K562 (cell line): ENCODE measurements around the gene ZNF655. TPM values are rescaled to one million over a fixed set of nuclear protein-coding genes. Genes with fewer than 3 reads are reported as not detected.

Source experiments
- ARID1B ChIP-seq: fragments of 450-650 bp; IDR thresholded peaks from 2 replicates; pipeline ENCODE4 v1.6.1; 2016; ENCODE audit warnings: antibody characterized with exemption, mild to moderate bottlenecking, inconsistent platforms
- C11orf30 ChIP-seq: fragments of 450-650 bp; IDR thresholded peaks from 2 replicates; pipeline ENCODE4 v1.6.1; 2016; ENCODE audit warnings: low read depth, mild to moderate bottlenecking
- CAMTA2 ChIP-seq: fragments of 250-450 bp; sonication (Bioruptor Pico); conservative IDR thresholded peaks from 2 replicates; pipeline ENCODE4 v1.5.1; 2022
- CBX3 ChIP-seq, 2 experiments: IDR thresholded peaks; 1 replicate in 1 of 2; 2 replicates in 1 of 2; pipeline ENCODE4 v1.6.1; 2012; ENCODE audit warnings: inconsistent platforms in 2 of 2, low read length in 2 of 2, borderline replicate concordance in 1 of 2, control low read depth in 1 of 2
- CREBBP ChIP-seq: IDR thresholded peaks from one replicate; pipeline ENCODE4 v1.6.1; 2012; ENCODE audit warnings: low read depth, mild to moderate bottlenecking, control low read depth, inconsistent platforms, low read length
- CTBP1 ChIP-seq: fragments of 450-650 bp; IDR thresholded peaks from 2 replicates; pipeline ENCODE4 v1.6.1; 2016; ENCODE audit warnings: borderline replicate concordance
- DIDO1 ChIP-seq: fragments of 450-650 bp; IDR thresholded peaks from 2 replicates; pipeline ENCODE4 v1.6.1; 2016; ENCODE audit warnings: low read depth, missing biosample characterization, missing genetic modification characterization
- DMBX1 ChIP-seq: fragments of 250-450 bp; sonication (Bioruptor Pico); IDR thresholded peaks from 2 replicates; pipeline ENCODE4 v1.8.0; 2022; ENCODE audit warnings: inconsistent platforms, mild to moderate bottlenecking, moderate library complexity, borderline replicate concordance
- FOXA3 ChIP-seq, 2 experiments: fragments of 450-650 bp in 1 of 2; sonication (generic) in 1 of 2; formaldehyde crosslinking; IDR thresholded peaks in 1 of 2; conservative IDR thresholded peaks in 1 of 2; 2 replicates each; pipeline versions ENCODE4 v1.4.0 to v1.8.0; 2020 to 2022; ENCODE audit warnings: mild to moderate bottlenecking in 2 of 2, missing genetic modification reagents in 1 of 2
- GATAD2A ChIP-seq: fragments of 450-650 bp; IDR thresholded peaks from 2 replicates; pipeline ENCODE4 v1.6.1; 2017
- HCFC1 ChIP-seq: IDR thresholded peaks from 2 replicates; pipeline ENCODE4 v1.6.1; 2012; ENCODE audit warnings: low read depth, low read length, improper control_type of control experiment
- NFRKB ChIP-seq: fragments of 450-650 bp; IDR thresholded peaks from 2 replicates; pipeline ENCODE4 v1.6.1; 2016; ENCODE audit warnings: low read depth
- RBM25 ChIP-seq: fragments of 200-400 bp; formaldehyde crosslinking; IDR thresholded peaks from 2 replicates; pipeline ENCODE4 v1.6.1; 2018; ENCODE audit warnings: low read length, low read depth, moderate library complexity; ENCODE audit not compliant: severe bottlenecking
- SMARCA5 ChIP-seq: fragments of 450-650 bp; IDR thresholded peaks from 2 replicates; pipeline ENCODE4 v1.6.1; 2016
- SMARCB1 ChIP-seq: IDR thresholded peaks from 2 replicates; pipeline ENCODE4 v1.6.1; 2011; ENCODE audit warnings: improper control_type of control experiment, low read depth; ENCODE audit not compliant: insufficient read length
- TCF3 ChIP-seq: sonication (generic); formaldehyde crosslinking; IDR thresholded peaks from 2 replicates; pipeline ENCODE4 v1.4.0; 2020; ENCODE audit warnings: mild to moderate bottlenecking, missing genetic modification reagents
- TRIM24 ChIP-seq, 2 experiments: fragments of 450-650 bp; IDR thresholded peaks; 2 replicates each; pipeline ENCODE4 v1.6.1; 2016
- TRIM28 ChIP-seq: fragments of 450-650 bp; IDR thresholded peaks from 2 replicates; pipeline ENCODE4 v1.6.1; 2017
- YBX1 ChIP-seq: fragments of 450-650 bp; IDR thresholded peaks from 2 replicates; pipeline ENCODE4 v1.7.1; 2016; ENCODE audit warnings: mild to moderate bottlenecking
- ZC3H8 ChIP-seq: fragments of 450-650 bp; IDR thresholded peaks from 2 replicates; pipeline ENCODE4 v1.6.1; 2017
- ZEB2 ChIP-seq: fragments of 450-650 bp; IDR thresholded peaks from 2 replicates; pipeline ENCODE4 v1.6.1; 2016
- ZNF23 ChIP-seq: fragments of 250-450 bp; sonication (Bioruptor Pico); IDR thresholded peaks from 2 replicates; pipeline ENCODE4 v1.4.0; 2020; ENCODE audit warnings: mild to moderate bottlenecking
- ZNF263 ChIP-seq: sonication (generic); formaldehyde crosslinking; IDR thresholded peaks from 2 replicates; pipeline ENCODE4 v1.8.0; 2022; ENCODE audit warnings: mild to moderate bottlenecking, missing genetic modification reagents, borderline replicate concordance
- ZNF324 ChIP-seq: fragments of 250-450 bp; sonication (Bioruptor Pico); IDR thresholded peaks from 2 replicates; pipeline ENCODE4 v1.4.0; 2020; ENCODE audit warnings: mild to moderate bottlenecking
- ZNF764 ChIP-seq: fragments of 250-450 bp; sonication (Bioruptor Pico); IDR thresholded peaks from 2 replicates; pipeline ENCODE4 v1.4.0; 2020; ENCODE audit warnings: low read depth, mild to moderate bottlenecking, moderate library complexity
- ZSCAN32 ChIP-seq: fragments of 450-650 bp; formaldehyde crosslinking; IDR thresholded peaks from 2 replicates; pipeline ENCODE4 v1.4.0; 2020; ENCODE audit warnings: mild to moderate bottlenecking, moderate library complexity
- polyA plus RNA-seq, 8 experiments: library from polyadenylated mRNA; depleted of rRNA in 4 of 8; stranded (reverse) in 5 of 8; unstranded in 3 of 8; fragments of >200 nt; fragmentation: Nextera tagmentation in 2 of 8; fragmentation: Illumina TruSeq in 1 of 8; extraction: Ambion mirVana in 2 of 8; extraction: Trizol in 1 of 8; gene quantifications; 2 replicates each; pipeline versions ENCODE4 v1.2.1 to v1.2.3, GENCODE V29; 2011 to 2014; ENCODE audit warnings: inconsistent platforms in 1 of 8, missing spikeins in 1 of 8
- total RNA-seq, 7 experiments: library from RNA; depleted of rRNA in 6 of 7; stranded (reverse); fragments of >200 nt in 6 of 7; fragmentation: Illumina TruSeq in 2 of 7; extraction: Trizol in 2 of 7; gene quantifications; 2 replicates each; pipeline versions ENCODE4 v1.2.1 to v1.2.3, GENCODE V29; 2011 to 2021; ENCODE audit warnings: low replicate concordance in 1 of 7
- TF ChIP-seq, protein P1 (sequence below): fragments of 450-650 bp; formaldehyde crosslinking; IDR thresholded peaks from 2 replicates; pipeline ENCODE4 v1.4.0; 2020; ENCODE audit warnings: mild to moderate bottlenecking, moderate library complexity
- TF ChIP-seq, protein P2 (sequence below): fragments of 250-450 bp; sonication (Bioruptor Pico); IDR thresholded peaks from 2 replicates; pipeline ENCODE4 v1.8.0; 2022; ENCODE audit warnings: moderate library complexity, mild to moderate bottlenecking, inconsistent platforms
- TF ChIP-seq, protein P3 (sequence below): sonication (generic); formaldehyde crosslinking; IDR thresholded peaks from 2 replicates; pipeline ENCODE4 v1.8.0; 2022; ENCODE audit warnings: mild to moderate bottlenecking, low read depth, missing genetic modification reagents
- TF ChIP-seq, protein P4 (sequence below): fragments of 450-650 bp; IDR thresholded peaks from 2 replicates; pipeline ENCODE4 v1.6.1; 2017; ENCODE audit warnings: antibody characterized with exemption

ZNF655 gene
- total and polyA plus RNA-seq, 9 of the 15 experiments (the other 6 are each of a cell fraction or from before 2014, with no cell fraction given): 25.7 to 130 (median 95.2) TPM

DNA sequence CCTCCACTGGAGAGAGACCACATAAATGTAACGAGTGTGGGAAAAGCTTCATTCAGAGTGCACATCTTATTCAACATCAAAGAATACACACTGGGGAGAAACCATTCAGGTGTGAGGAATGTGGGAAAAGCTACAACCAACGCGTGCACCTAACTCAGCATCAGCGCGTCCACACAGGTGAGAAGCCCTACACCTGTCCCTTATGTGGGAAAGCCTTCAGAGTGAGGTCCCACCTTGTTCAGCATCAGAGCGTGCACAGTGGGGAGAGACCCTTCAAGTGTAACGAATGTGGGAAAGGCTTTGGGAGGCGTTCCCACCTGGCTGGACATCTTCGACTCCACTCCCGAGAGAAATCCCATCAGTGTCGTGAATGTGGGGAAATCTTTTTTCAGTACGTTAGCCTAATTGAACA lies 27.1 kb upstream of the ZNF655 start (continued):
- TF ChIP-seq, protein P1, sequence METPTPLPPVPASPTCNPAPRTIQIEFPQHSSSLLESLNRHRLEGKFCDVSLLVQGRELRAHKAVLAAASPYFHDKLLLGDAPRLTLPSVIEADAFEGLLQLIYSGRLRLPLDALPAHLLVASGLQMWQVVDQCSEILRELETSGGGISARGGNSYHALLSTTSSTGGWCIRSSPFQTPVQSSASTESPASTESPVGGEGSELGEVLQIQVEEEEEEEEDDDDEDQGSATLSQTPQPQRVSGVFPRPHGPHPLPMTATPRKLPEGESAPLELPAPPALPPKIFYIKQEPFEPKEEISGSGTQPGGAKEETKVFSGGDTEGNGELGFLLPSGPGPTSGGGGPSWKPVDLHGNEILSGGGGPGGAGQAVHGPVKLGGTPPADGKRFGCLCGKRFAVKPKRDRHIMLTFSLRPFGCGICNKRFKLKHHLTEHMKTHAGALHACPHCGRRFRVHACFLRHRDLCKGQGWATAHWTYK: no peak
- no peak for TF ChIP-seq YBX1
- TF ChIP-seq ZC3H8: no peak
- peak; percentile 18 to 90; a peak in 2 of 4 replicates for TF ChIP-seq TRIM24 (IDR thresholded peaks at IDR 0.05)
- TF ChIP-seq ZNF263 (CRISPR knock-in tag): no peak
- no peak for TF ChIP-seq ZSCAN32 (CRISPR knock-in tag)
- TF ChIP-seq, protein P2, sequence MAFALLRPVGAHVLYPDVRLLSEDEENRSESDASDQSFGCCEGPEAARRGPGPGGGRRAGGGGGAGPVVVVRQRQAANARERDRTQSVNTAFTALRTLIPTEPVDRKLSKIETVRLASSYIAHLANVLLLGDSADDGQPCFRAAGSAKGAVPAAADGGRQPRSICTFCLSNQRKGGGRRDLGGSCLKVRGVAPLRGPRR (CRISPR knock-in tag): no peak
- 0 out of 2 replicates have a peak, but pooled peaks have one; percentile 50 for TF ChIP-seq DMBX1 (CRISPR knock-in tag)
- peak; percentile 92 for TF ChIP-seq ZEB2
- no peak for TF ChIP-seq ZNF324
- no peak for TF ChIP-seq GATAD2A
- no peak for TF ChIP-seq C11orf30
- TF ChIP-seq, protein P3, sequence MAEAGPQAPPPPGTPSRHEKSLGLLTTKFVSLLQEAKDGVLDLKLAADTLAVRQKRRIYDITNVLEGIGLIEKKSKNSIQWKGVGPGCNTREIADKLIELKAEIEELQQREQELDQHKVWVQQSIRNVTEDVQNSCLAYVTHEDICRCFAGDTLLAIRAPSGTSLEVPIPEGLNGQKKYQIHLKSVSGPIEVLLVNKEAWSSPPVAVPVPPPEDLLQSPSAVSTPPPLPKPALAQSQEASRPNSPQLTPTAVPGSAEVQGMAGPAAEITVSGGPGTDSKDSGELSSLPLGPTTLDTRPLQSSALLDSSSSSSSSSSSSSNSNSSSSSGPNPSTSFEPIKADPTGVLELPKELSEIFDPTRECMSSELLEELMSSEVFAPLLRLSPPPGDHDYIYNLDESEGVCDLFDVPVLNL: no peak
- peak; percentile 26; the same call in 1 of the 2 replicates for TF ChIP-seq CTBP1
- TF ChIP-seq HCFC1: no peak
- TF ChIP-seq ZNF23: no peak
- TF ChIP-seq CREBBP: no peak
- no peak for TF ChIP-seq ARID1B
- TF ChIP-seq TRIM28: peak; percentile 100
- TF ChIP-seq, protein P4, sequence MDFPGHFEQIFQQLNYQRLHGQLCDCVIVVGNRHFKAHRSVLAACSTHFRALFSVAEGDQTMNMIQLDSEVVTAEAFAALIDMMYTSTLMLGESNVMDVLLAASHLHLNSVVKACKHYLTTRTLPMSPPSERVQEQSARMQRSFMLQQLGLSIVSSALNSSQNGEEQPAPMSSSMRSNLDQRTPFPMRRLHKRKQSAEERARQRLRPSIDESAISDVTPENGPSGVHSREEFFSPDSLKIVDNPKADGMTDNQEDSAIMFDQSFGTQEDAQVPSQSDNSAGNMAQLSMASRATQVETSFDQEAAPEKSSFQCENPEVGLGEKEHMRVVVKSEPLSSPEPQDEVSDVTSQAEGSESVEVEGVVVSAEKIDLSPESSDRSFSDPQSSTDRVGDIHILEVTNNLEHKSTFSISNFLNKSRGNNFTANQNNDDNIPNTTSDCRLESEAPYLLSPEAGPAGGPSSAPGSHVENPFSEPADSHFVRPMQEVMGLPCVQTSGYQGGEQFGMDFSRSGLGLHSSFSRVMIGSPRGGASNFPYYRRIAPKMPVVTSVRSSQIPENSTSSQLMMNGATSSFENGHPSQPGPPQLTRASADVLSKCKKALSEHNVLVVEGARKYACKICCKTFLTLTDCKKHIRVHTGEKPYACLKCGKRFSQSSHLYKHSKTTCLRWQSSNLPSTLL: no peak
- TF ChIP-seq TCF3 (CRISPR knock-in tag): no peak
- TF ChIP-seq SMARCA5: 0 out of 2 replicates have a peak, but pooled peaks have one; percentile 52
- peak; percentile 96 to 100 for TF ChIP-seq CBX3 (IDR thresholded peaks at IDR 0.05; ENCODE audit: borderline replicate concordance in 1 of 2, low read length in 2 of 2)
- 0 out of 4 replicates have a peak, but pooled peaks of 1 of the 2 experiments have one; percentile 46 for TF ChIP-seq FOXA3 (CRISPR knock-in tag; conservative IDR thresholded peaks at IDR 0.05 in 1 of 2, IDR thresholded peaks at IDR 0.05 in 1 of 2)
- peak; percentile 94 for TF ChIP-seq NFRKB
- TF ChIP-seq DIDO1 (tag): no peak
- TF ChIP-seq CAMTA2 (CRISPR knock-in tag): no peak
- no peak for TF ChIP-seq ZNF764 (CRISPR knock-in tag)
- peak; percentile 84 for TF ChIP-seq RBM25
- no peak for TF ChIP-seq SMARCB1
